ENCODE results near the gene AP3B2. TPM values are rescaled to one million over a fixed set of nuclear protein-coding genes. Genes with fewer than 3 reads are reported as not detected.

Gene AP3B2
- total RNA-seq, 1 experiment from 2014 or later, result not detected

DNA sequence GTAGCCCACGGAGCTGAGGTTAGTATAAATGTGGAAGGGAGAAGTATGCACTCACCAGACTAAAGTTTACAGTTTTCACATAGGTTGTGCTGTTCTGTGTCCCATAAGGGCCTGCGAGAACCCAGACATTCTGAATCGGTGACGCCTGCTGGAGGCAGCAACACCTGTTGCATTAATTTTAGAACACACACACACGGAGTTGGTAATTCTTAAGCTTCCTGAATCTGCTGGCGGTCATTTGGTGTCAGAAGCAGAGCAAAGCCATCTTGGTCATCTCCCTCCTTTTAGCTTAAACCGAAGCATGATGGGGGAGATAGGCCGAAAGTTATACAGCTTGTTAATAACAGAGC lies 41.1 kb upstream of the AP3B2 start:
- CTCF ChIA-PET, result interaction anchor here (0.5 to 0.6 kb wide), 2 partner anchors 15 to 61 kb away, joined by 4 to 6 read pairs; no protein-coding TSS in a partner anchor
- BruUV-seq (replicated peaks), result no TSS peak
- TF ChIP-seq, protein P1, sequence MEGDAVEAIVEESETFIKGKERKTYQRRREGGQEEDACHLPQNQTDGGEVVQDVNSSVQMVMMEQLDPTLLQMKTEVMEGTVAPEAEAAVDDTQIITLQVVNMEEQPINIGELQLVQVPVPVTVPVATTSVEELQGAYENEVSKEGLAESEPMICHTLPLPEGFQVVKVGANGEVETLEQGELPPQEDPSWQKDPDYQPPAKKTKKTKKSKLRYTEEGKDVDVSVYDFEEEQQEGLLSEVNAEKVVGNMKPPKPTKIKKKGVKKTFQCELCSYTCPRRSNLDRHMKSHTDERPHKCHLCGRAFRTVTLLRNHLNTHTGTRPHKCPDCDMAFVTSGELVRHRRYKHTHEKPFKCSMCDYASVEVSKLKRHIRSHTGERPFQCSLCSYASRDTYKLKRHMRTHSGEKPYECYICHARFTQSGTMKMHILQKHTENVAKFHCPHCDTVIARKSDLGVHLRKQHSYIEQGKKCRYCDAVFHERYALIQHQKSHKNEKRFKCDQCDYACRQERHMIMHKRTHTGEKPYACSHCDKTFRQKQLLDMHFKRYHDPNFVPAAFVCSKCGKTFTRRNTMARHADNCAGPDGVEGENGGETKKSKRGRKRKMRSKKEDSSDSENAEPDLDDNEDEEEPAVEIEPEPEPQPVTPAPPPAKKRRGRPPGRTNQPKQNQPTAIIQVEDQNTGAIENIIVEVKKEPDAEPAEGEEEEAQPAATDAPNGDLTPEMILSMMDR (conservative IDR thresholded peaks at IDR 0.05), result no peak

GRCh38 chr15:82749951-82750830 lies 40.5 kb upstream of the AP3B2 start:
- peaks cover 25% of the 10 kb centered on the region for H3K4me1 ChIP-seq (replicated peaks; ENCODE audit: insufficient read depth)

More for the DNA sequence above, 41.1 kb upstream of the AP3B2 start:
- peaks cover 25% of the 10 kb centered on the region for H3K4me1 ChIP-seq (replicated peaks; ENCODE audit: insufficient read depth)
- peak overlapping the region; percentile 74 for H3K27ac ChIP-seq
- peak overlapping the region; percentile 89 for H2AFZ ChIP-seq
- peaks cover 46% of the 10 kb centered on the region for H3K79me2 ChIP-seq (ENCODE audit: low read depth)
- peaks cover 23% of the 10 kb centered on the region for H3K36me3 ChIP-seq (ENCODE audit: low read depth)
- peaks cover 15% of the 10 kb centered on the region for H4K20me1 ChIP-seq (ENCODE audit: insufficient read depth)
- H3K4me2 ChIP-seq, result peak overlapping the region; percentile 97
- intact Hi-C loops (cut with micrococcal nuclease; ENCODE audit: unreplicated experiment), result loop anchor here (1.0 to 2.0 kb wide), 3 partner anchors 58 to 260 kb away; partner anchors contain the start of genes C15orf40, RPS17 and WHAMM
- H3K27me3 ChIP-seq (ENCODE audit: insufficient read depth, low read depth), result no peaks in the 10 kb centered on the region
- H3K9me3 ChIP-seq (ENCODE audit: insufficient read depth, low read depth), result no peaks in the 10 kb centered on the region
- H3K9me2 ChIP-seq (ENCODE audit: insufficient read depth), result no peaks in the 10 kb centered on the region
- DNase-seq, result peak in 1 of 2 experiments; percentile 42
- H3K4me3 ChIP-seq, result peak overlapping the region; percentile 83
- peaks cover 24% of the 10 kb centered on the region for H3F3A ChIP-seq (ENCODE audit: insufficient read depth, low read depth)
- POLR2A ChIA-PET (ENCODE audit: unreplicated experiment), result interaction anchor here (0.7 to 1.6 kb wide), 5 partner anchors 12 to 210 kb away, joined by 3 to 8 read pairs (median 3); partner anchors contain the start of gene RPS17

DNA sequence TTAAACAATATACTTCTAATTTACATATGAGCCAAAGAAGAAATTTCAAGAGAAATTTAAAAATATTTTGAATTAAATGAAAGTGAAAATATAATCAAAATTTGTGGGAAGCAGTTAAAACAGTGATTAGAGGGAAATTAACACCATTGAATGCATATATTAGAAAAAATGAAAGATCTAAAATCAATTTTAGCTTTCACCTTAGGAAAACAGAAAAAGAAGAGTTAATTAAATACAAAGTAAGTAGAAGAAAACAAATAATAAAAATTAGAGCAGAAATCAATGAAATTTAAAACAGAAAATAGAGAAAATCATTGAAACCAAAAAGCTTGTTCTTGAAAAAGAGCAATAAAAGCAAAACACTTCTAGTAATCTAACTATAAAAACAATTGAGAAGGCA lies 38.6 kb upstream of the AP3B2 start:
- Histone ChIP-seq H3K4me3 (no peak overlapping the region), H3K4me1 (replicated peaks; ENCODE audit: insufficient read depth) (peaks cover 25% of the 10 kb centered on the region), H3K9me3 (ENCODE audit: insufficient read depth, low read depth) (no peaks in the 10 kb centered on the region), H3K27ac (no peak overlapping the region), H3F3A (ENCODE audit: insufficient read depth, low read depth) (peaks cover 24% of the 10 kb centered on the region), H3K4me2 (no peak overlapping the region), H3K27me3 (ENCODE audit: insufficient read depth, low read depth) (no peaks in the 10 kb centered on the region), H2AFZ (no peak overlapping the region), H4K20me1 (ENCODE audit: insufficient read depth) (peaks cover 6% of the 10 kb centered on the region), H3K79me2 (ENCODE audit: low read depth) (peaks cover 29% of the 10 kb centered on the region), H3K9me2 (ENCODE audit: insufficient read depth) (no peaks in the 10 kb centered on the region), H3K36me3 (ENCODE audit: low read depth) (peaks cover 7% of the 10 kb centered on the region; the same call in 1 of the 2 replicates)
- intact Hi-C loops (cut with micrococcal nuclease; ENCODE audit: unreplicated experiment), result no loop called here
- POLR2A ChIA-PET (ENCODE audit: unreplicated experiment), result no interaction called here
- TF ChIP-seq, protein P1 (conservative IDR thresholded peaks at IDR 0.05), result no peak
- TF ChIP-seq EZH2 (IDR thresholded peaks at IDR 0.05; ENCODE audit: low read depth), result no peak
- no TSS peak for BruUV-seq (replicated peaks)
- DNase-seq, result no peak
- CTCF ChIA-PET, result no interaction called here

More at GRCh38 chr15:82749951-82750830, 40.5 kb upstream of the AP3B2 start:
- DNase-seq, result peak; percentile 84 to 89
- Histone ChIP-seq H4K20me1 (ENCODE audit: insufficient read depth) (peaks cover 15% of the 10 kb centered on the region), H3K79me2 (ENCODE audit: low read depth) (peaks cover 40% of the 10 kb centered on the region), H3F3A (ENCODE audit: insufficient read depth, low read depth) (peaks cover 24% of the 10 kb centered on the region), H3K4me3 (peak overlapping the region; percentile 83), H3K27ac (peak overlapping the region; percentile 74), H2AFZ (peak overlapping the region; percentile 89), H3K9me3 (ENCODE audit: insufficient read depth, low read depth) (no peaks in the 10 kb centered on the region), H3K9me2 (ENCODE audit: insufficient read depth) (no peaks in the 10 kb centered on the region), H3K36me3 (ENCODE audit: low read depth) (peaks cover 17% of the 10 kb centered on the region), H3K4me2 (peak overlapping the region; percentile 97), H3K27me3 (ENCODE audit: insufficient read depth, low read depth) (no peaks in the 10 kb centered on the region)
- ChIA-PET CTCF (interaction anchor here (0.5 to 1.2 kb wide), 3 partner anchors 16 to 219 kb away, joined by 4 to 6 read pairs (median 4); no protein-coding TSS in a partner anchor), POLR2A (ENCODE audit: unreplicated experiment) (interaction anchor here (0.6 to 1.6 kb wide), 17 partner anchors 11 to 631 kb away, joined by 3 to 8 read pairs (median 4); partner anchors contain the start of genes RAMAC and RPS17)
- TF ChIP-seq, protein P1 (conservative IDR thresholded peaks at IDR 0.05), result no peak
- TF ChIP-seq EZH2 (IDR thresholded peaks at IDR 0.05; ENCODE audit: low read depth), result no peak
- BruUV-seq (replicated peaks), result TSS peak; percentile 93
- intact Hi-C loops (cut with micrococcal nuclease; ENCODE audit: unreplicated experiment), result loop anchor here (1.0 to 2.0 kb wide), 3 partner anchors 59 to 261 kb away; partner anchors contain the start of genes C15orf40, RPS17 and WHAMM

Data from PC-9 (cell line).